Upper lobe of left lung (tissue), 6 donors: ENCODE measurements around the gene NHLRC3. TPM values are rescaled to one million over a fixed set of nuclear protein-coding genes. Genes with fewer than 3 reads are reported as not detected.
A peak's percentile ranks its signal among the peaks of the same experiment; 100 is the strongest.
"Not testable (repeated sequence)": the region's sequence is repeated elsewhere in the genome, so short reads cannot be mapped to it uniquely, and the experiment has no call there.

ENCODE experiments used
- ATAC-seq, 2 donors: fragments of 200-7000 bp; cut with Tn5 transposase; one replicate each; pipeline ENCODE4 v1.9.1; 2022; ENCODE audit warnings: mild to moderate bottlenecking in 2 of 2, moderate library complexity in 2 of 2; ENCODE audit not compliant: low FRiP score in 2 of 2
- DNase-seq, 2 donors: peaks; one replicate each; pipeline ENCODE4 v3.0.0-alpha.2; 2019 to 2020
- H3K27ac ChIP-seq, 4 donors: fragments of 200-600 bp; sonication (generic); one replicate each; pipeline ENCODE4 v1.5.1; 2016 to 2019
- H3K27me3 ChIP-seq, 4 donors: fragments of 200-600 bp; sonication (generic); one replicate each; pipeline ENCODE4 v1.5.1; 2017 to 2019
- H3K36me3 ChIP-seq, 4 donors: fragments of 200-600 bp; sonication (generic); one replicate each; pipeline ENCODE4 v1.5.1; 2016 to 2019
- H3K4me1 ChIP-seq, 4 donors: fragments of 200-600 bp; sonication (generic); one replicate each; pipeline ENCODE4 v1.5.1; 2018 to 2019
- H3K4me3 ChIP-seq, 4 donors: fragments of 200-600 bp; sonication (generic); one replicate each; pipeline ENCODE4 v1.5.1; 2017 to 2019; ENCODE audit warnings: mild to moderate bottlenecking in 2 of 4, moderate library complexity in 1 of 4
- H3K9me3 ChIP-seq, 4 donors: fragments of 200-600 bp; sonication (generic); one replicate each; pipeline ENCODE4 v1.5.1; 2018 to 2019
- CTCF ChIP-seq, 6 experiments: fragments of 450-650 bp in 4 of 6; fragments of 200-600 bp in 2 of 6; sonication (generic) in 2 of 6; IDR thresholded peaks; one replicate each; pipeline ENCODE4 v1.5.1; 2016 to 2019; ENCODE audit warnings: antibody characterized with exemption in 6 of 6
- EP300 ChIP-seq, 4 donors: sonication (generic); formaldehyde crosslinking; IDR thresholded peaks; one replicate each; pipeline ENCODE4 v1.5.1; 2017; ENCODE audit warnings: antibody characterized with exemption in 4 of 4, control low read depth in 2 of 4
- POLR2A ChIP-seq, 4 donors: fragments of 450-650 bp; IDR thresholded peaks; one replicate each; pipeline ENCODE4 v1.5.1; 2016 to 2017; ENCODE audit warnings: antibody characterized with exemption in 4 of 4, mild to moderate bottlenecking in 2 of 4
- POLR2AphosphoS5 ChIP-seq, 2 donors: sonication (generic); formaldehyde crosslinking; IDR thresholded peaks; one replicate each; pipeline ENCODE4 v1.5.1; 2017; ENCODE audit warnings: antibody characterized with exemption in 2 of 2
- WGBS, 2 donors: methylation state at CpG; one replicate each; pipeline ENCODE4 v1.1.5; 2017 to 2018; 5-methylcytosine and 5-hydroxymethylcytosine counted together
- total RNA-seq, 6 donors: library from RNA; depleted of rRNA in 4 of 6; stranded (reverse); fragments of >200 nt in 4 of 6; gene quantifications; one replicate each; pipeline versions ENCODE4 v1.1.0 to v1.2.1, GENCODE V29; 2016 to 2021
- donor health status: DM: no; HTN: no; CAD: no; lungs with moderate emphysema.
- donor health status: DM: no; HTN: yes; CAD: no; lungs with severe emphysema.

The NHLRC3 gene
- 10 to 100 TPM; 19.5 to 35.6 (median 30.1) TPM for total RNA-seq

GRCh38 chr13:39037880-39038568 lies at the start of gene NHLRC3, which contains the start of gene PROSER1:
TSS of gene NHLRC3 (plus strand) at chr13:39038456. CDS start at chr13:39038640, 184 bp downstream.
TSS of gene PROSER1 (minus strand) at chr13:39038089. CDS start at chr13:39037242, 847 bp downstream.
- H3K4me3 ChIP-seq = peak within 1 kb of the TSS; percentile 73 to 96 (median 89)
- H3K4me1 ChIP-seq = peaks cover 24 to 63% (median 30%) of the 10 kb centered on the region in 4 donors
- TF ChIP-seq CTCF (IDR thresholded peaks at IDR 0.05) = peak in 2 of 6 experiments; percentile 30 to 42
- TF ChIP-seq POLR2AphosphoS5 (IDR thresholded peaks at IDR 0.05) = peak; percentile 36 to 82
- peak in 1 of 4 donors; percentile 1 for TF ChIP-seq EP300 (IDR thresholded peaks at IDR 0.05)
- TF ChIP-seq POLR2A (IDR thresholded peaks at IDR 0.05) = peak in 3 of 4 donors; percentile 60 to 67 (median 64)
- ATAC-seq = peak; percentile 97 to 98
- peak; percentile 83 to 91 for DNase-seq
- H3K27me3 ChIP-seq = no peaks in the 10 kb centered on the region
- WGBS, 2 donors = 0 to 1% methylated on average over 21 to 28 of the region's 41 CpGs
- peak within 1 kb of the TSS; percentile 88 to 93 (median 89) for H3K27ac ChIP-seq
- H3K9me3 ChIP-seq = no peaks in the 10 kb centered on the region
- peaks cover 0 to 2% (median 0%) of the 10 kb centered on the region in 4 donors for H3K36me3 ChIP-seq

GRCh38 chr13:38990693-38991092 lies 47.6 kb upstream of the NHLRC3 start, which contains the start of gene STOML3:
TSS of gene STOML3 (minus strand) at chr13:38990831. CDS start at chr13:38990721, 110 bp downstream.
- TF ChIP-seq POLR2A (IDR thresholded peaks at IDR 0.05) (no peak), POLR2AphosphoS5 (IDR thresholded peaks at IDR 0.05) (no peak), EP300 (IDR thresholded peaks at IDR 0.05) (no peak), CTCF (IDR thresholded peaks at IDR 0.05) (no peak)
- no peak for DNase-seq
- H3K4me1 ChIP-seq = no peaks in the 10 kb centered on the region
- no peaks in the 10 kb centered on the region for H3K9me3 ChIP-seq
- no peak for ATAC-seq
- H3K27me3 ChIP-seq = no peaks in the 10 kb centered on the region
- H3K36me3 ChIP-seq = no peaks in the 10 kb centered on the region
- no peak within 1 kb of the TSS for H3K27ac ChIP-seq
- H3K4me3 ChIP-seq = no peak within 1 kb of the TSS

GRCh38 chr13:38993381-38993780 lies 44.9 kb upstream of the NHLRC3 start:
- TF ChIP-seq CTCF (IDR thresholded peaks at IDR 0.05) = no peak
- no peak for TF ChIP-seq EP300 (IDR thresholded peaks at IDR 0.05)
- no peak for TF ChIP-seq POLR2A (IDR thresholded peaks at IDR 0.05)
- TF ChIP-seq POLR2AphosphoS5 (IDR thresholded peaks at IDR 0.05) = no peak
- Histone ChIP-seq H3K27me3 (no peaks in the 10 kb centered on the region), H3K4me3 (no peak overlapping the region), H3K4me1 (no peaks in the 10 kb centered on the region), H3K36me3 (no peaks in the 10 kb centered on the region), H3K9me3 (no peaks in the 10 kb centered on the region), H3K27ac (no peak overlapping the region)
- DNase-seq = no peak
- WGBS, 2 donors = 51 to 61% methylated on average over 4 of the region's 4 CpGs
- no peak for ATAC-seq

GRCh38 chr13:38998739-38999138 lies 39.5 kb upstream of the NHLRC3 start:
- Histone ChIP-seq H3K27ac (no peak overlapping the region), H3K4me3 (no peak overlapping the region), H3K36me3 (no peaks in the 10 kb centered on the region), H3K27me3 (no peaks in the 10 kb centered on the region), H3K4me1 (no peaks in the 10 kb centered on the region), H3K9me3 (no peaks in the 10 kb centered on the region)
- 70 to 77% methylated on average over 3 of the region's 3 CpGs for WGBS, 2 donors
- DNase-seq (no peak), ATAC-seq (no peak)
- TF ChIP-seq EP300 (IDR thresholded peaks at IDR 0.05) (no peak), POLR2AphosphoS5 (IDR thresholded peaks at IDR 0.05) (no peak), POLR2A (IDR thresholded peaks at IDR 0.05) (no peak), CTCF (IDR thresholded peaks at IDR 0.05) (no peak)

GRCh38 chr13:39006371-39007111 lies 31.7 kb upstream of the NHLRC3 start:
- ATAC-seq, H3K9me3 ChIP-seq, H3K4me3 ChIP-seq, H3K27me3 ChIP-seq, H3K4me1 ChIP-seq, H3K27ac ChIP-seq: not testable (repeated sequence)
- H3K36me3 ChIP-seq = peaks cover 9 to 33% (median 19%) of the 10 kb centered on the region in 4 donors
- DNase-seq = peak in 1 of 2 donors; percentile 27
- WGBS, 2 donors = 84 to 96% methylated on average over 20 to 28 of the region's 29 CpGs
